Liver (tissue), 9 donors: ENCODE results near the gene PPL. TPM values are rescaled to one million over a fixed set of nuclear protein-coding genes. Genes with fewer than 3 reads are reported as not detected.

ENCODE experiments used
- DNase-seq: peaks from one replicate; pipeline ENCODE4 v3.0.0-alpha.2; 2017; ENCODE audit warnings: low spot score
- H3K27ac ChIP-seq, 2 donors: one replicate each; pipeline ENCODE4 v1.7.0; 2013; ENCODE audit warnings: inconsistent platforms in 2 of 2, low read length in 2 of 2, control low read depth in 1 of 2, low read depth in 1 of 2, mild to moderate bottlenecking in 1 of 2
- H3K27me3 ChIP-seq, 4 donors: one replicate each; pipeline versions ENCODE4 v1.6.1 to v1.7.0; 2013; ENCODE audit warnings: low read length in 3 of 4, inconsistent platforms in 1 of 4, mild to moderate bottlenecking in 1 of 4, moderate library complexity in 1 of 4; ENCODE audit not compliant: control insufficient read depth in 4 of 4, insufficient read depth in 4 of 4
- H3K36me3 ChIP-seq, 4 donors: one replicate each; pipeline versions ENCODE4 v1.6.1 to v1.7.0; 2013; ENCODE audit warnings: low read length in 3 of 4, mild to moderate bottlenecking in 3 of 4, low read depth in 1 of 4, moderate library complexity in 1 of 4; ENCODE audit not compliant: control insufficient read depth in 4 of 4, insufficient read depth in 3 of 4
- H3K4me1 ChIP-seq, 4 donors: one replicate each; pipeline versions ENCODE4 v1.6.1 to v1.7.0; 2013; ENCODE audit warnings: low read length in 3 of 4, mild to moderate bottlenecking in 3 of 4, moderate library complexity in 1 of 4; ENCODE audit not compliant: control insufficient read depth in 4 of 4, insufficient read depth in 4 of 4
- H3K4me3 ChIP-seq, 3 donors: one replicate each; pipeline versions ENCODE4 v1.6.1 to v1.7.0; 2013; ENCODE audit warnings: low read length in 3 of 3, control low read depth in 1 of 3, low read depth in 1 of 3, mild to moderate bottlenecking in 1 of 3
- H3K9ac ChIP-seq, 2 donors: one replicate each; pipeline ENCODE4 v1.7.0; 2013; ENCODE audit warnings: low read length in 2 of 2, mild to moderate bottlenecking in 2 of 2, moderate library complexity in 2 of 2, control low read depth in 1 of 2, low read depth in 1 of 2
- H3K9me3 ChIP-seq, 4 donors: one replicate each; pipeline versions ENCODE4 v1.6.1 to v1.7.0; 2013; ENCODE audit warnings: low read length in 3 of 4; ENCODE audit not compliant: control insufficient read depth in 4 of 4
- EGR1 ChIP-seq, 2 donors: IDR thresholded peaks; 2 replicates each; pipeline ENCODE4 v1.6.1; 2016 to 2018; ENCODE audit warnings: antibody characterized with exemption in 2 of 2, low read depth in 2 of 2
- FOXA1 ChIP-seq: IDR thresholded peaks from 2 replicates; pipeline ENCODE4 v1.6.1; 2016; ENCODE audit warnings: antibody characterized with exemption
- FOXA2 ChIP-seq: IDR thresholded peaks from 2 replicates; pipeline ENCODE4 v1.6.1; 2016; ENCODE audit warnings: antibody characterized with exemption
- GABPA ChIP-seq, 2 donors: IDR thresholded peaks in 1 of 2; conservative IDR thresholded peaks in 1 of 2; 2 replicates each; pipeline ENCODE4 v1.6.1; 2016; ENCODE audit warnings: antibody characterized with exemption in 2 of 2, mild to moderate bottlenecking in 1 of 2, moderate library complexity in 1 of 2
- HNF4A ChIP-seq, 2 donors: conservative IDR thresholded peaks; 2 replicates each; pipeline ENCODE4 v1.6.1; 2016; ENCODE audit warnings: antibody characterized with exemption in 2 of 2, mild to moderate bottlenecking in 2 of 2
- HNF4G ChIP-seq: IDR thresholded peaks from 2 replicates; pipeline ENCODE4 v1.6.1; 2016; ENCODE audit warnings: antibody characterized with exemption
- JUND ChIP-seq, 2 donors: IDR thresholded peaks; 2 replicates each; pipeline ENCODE4 v1.6.1; 2016; ENCODE audit warnings: antibody characterized with exemption in 2 of 2
- NR2F2 ChIP-seq: IDR thresholded peaks from 2 replicates; pipeline ENCODE4 v1.6.1; 2016; ENCODE audit warnings: antibody characterized with exemption
- RAD21 ChIP-seq, 2 donors: IDR thresholded peaks; 2 replicates each; pipeline ENCODE4 v1.6.1; 2016; ENCODE audit warnings: antibody characterized with exemption in 2 of 2, mild to moderate bottlenecking in 2 of 2
- RXRA ChIP-seq, 2 donors: IDR thresholded peaks; 2 replicates each; pipeline ENCODE4 v1.6.1; 2017 to 2018; ENCODE audit warnings: antibody characterized with exemption in 2 of 2, mild to moderate bottlenecking in 1 of 2
- SP1 ChIP-seq: IDR thresholded peaks from 2 replicates; pipeline ENCODE4 v1.6.1; 2018; ENCODE audit warnings: antibody characterized with exemption, mild to moderate bottlenecking
- TAF1 ChIP-seq: conservative IDR thresholded peaks from 2 replicates; pipeline ENCODE4 v1.6.1; 2016; ENCODE audit warnings: antibody characterized with exemption, mild to moderate bottlenecking
- YY1 ChIP-seq: IDR thresholded peaks from 2 replicates; pipeline ENCODE4 v1.6.1; 2016; ENCODE audit warnings: antibody characterized with exemption, mild to moderate bottlenecking
- WGBS: extraction: QIAGEN DNeasy Blood & Tissue Kit; methylation state at CpG from one replicate; pipeline ENCODE4 v1.1.7; 2013; 5-methylcytosine and 5-hydroxymethylcytosine counted together
- polyA plus RNA-seq, 2 donors: library from polyadenylated mRNA; stranded (reverse) in 1 of 2; unstranded in 1 of 2; fragments of 200-250 nt in 1 of 2; fragments of >200 nt in 1 of 2; fragmentation: Nextera tagmentation in 1 of 2; extraction: Ambion mirVana in 1 of 2; gene quantifications; one replicate each; pipeline versions ENCODE4 v1.2.1 to v1.2.3, GENCODE V29; 2013 to 2015
- total RNA-seq, 2 donors: library from RNA; depleted of rRNA; stranded (reverse); fragments of >200 nt; gene quantifications; one replicate each; pipeline ENCODE4 v1.2.3, GENCODE V29; 2014
- TF ChIP-seq, protein P1 (sequence below): IDR thresholded peaks from 2 replicates; pipeline ENCODE4 v1.6.1; 2016; ENCODE audit warnings: antibody characterized with exemption, mild to moderate bottlenecking
- TF ChIP-seq, protein P2 (sequence below): fragments of 150-350 bp; IDR thresholded peaks from 2 replicates; pipeline ENCODE4 v1.5.1; 2017; ENCODE audit warnings: improper control_type of control experiment, low read depth, low read length; ENCODE audit not compliant: missing input control
- TF ChIP-seq, protein P3 (sequence below): IDR thresholded peaks from 2 replicates; pipeline ENCODE4 v1.6.1; 2016; ENCODE audit warnings: antibody characterized with exemption
- TF ChIP-seq, protein P4 (sequence below): IDR thresholded peaks from 2 replicates; pipeline ENCODE4 v1.6.1; 2016; ENCODE audit warnings: antibody characterized with exemption
- TF ChIP-seq, protein P5 (sequence below): IDR thresholded peaks from 2 replicates; pipeline ENCODE4 v1.6.1; 2016; ENCODE audit warnings: antibody characterized with exemption
- donor health status: healthy.
- donor health status: healthy.
- donor health status: healthy.
- donor health status: healthy.
- donor health status: healthy.

The PPL gene
- total and polyA plus RNA-seq, 4 donors = 2.1 to 26.0 (median 6.1) TPM

DNA sequence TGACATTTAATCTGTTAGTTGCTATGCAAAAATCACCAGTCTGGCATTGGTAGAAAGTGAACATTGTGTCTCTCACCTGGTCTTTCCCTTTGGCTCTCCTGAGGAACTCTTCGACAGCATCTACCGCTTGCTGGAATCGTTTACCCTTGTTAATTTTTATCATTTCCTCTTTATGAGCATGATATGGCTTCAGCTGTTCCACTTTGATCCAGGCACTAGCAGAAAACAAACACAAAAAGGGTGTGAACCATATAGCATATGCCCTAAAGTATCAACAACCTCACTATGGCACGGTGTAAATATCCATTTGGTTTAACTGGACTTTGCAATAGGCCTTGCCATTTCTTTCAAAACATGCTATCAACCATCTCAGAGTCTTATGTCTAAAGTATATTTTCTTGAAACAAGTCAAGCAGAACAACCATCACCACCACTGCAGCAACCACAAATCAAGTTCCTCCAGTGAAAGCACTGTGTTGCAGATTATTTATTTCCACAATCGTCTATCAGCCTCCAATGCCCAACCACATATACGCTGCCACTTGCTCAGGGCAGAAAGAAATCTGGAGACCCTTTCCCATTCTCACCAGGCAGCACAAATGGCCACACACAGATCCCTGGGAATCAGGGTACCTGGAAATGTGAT, 104.1 kb downstream of the PPL start:
- peaks cover 16 to 55% (median 38%) of the 10 kb centered on the region in 4 donors for H3K36me3 ChIP-seq
- DNase-seq = no peak
- no peaks in the 10 kb centered on the region for H3K27me3 ChIP-seq
- H3K4me3 ChIP-seq = no peak overlapping the region
- no peak overlapping the region for H3K9ac ChIP-seq
- H3K27ac ChIP-seq = no peak overlapping the region
- TF ChIP-seq, protein P1, sequence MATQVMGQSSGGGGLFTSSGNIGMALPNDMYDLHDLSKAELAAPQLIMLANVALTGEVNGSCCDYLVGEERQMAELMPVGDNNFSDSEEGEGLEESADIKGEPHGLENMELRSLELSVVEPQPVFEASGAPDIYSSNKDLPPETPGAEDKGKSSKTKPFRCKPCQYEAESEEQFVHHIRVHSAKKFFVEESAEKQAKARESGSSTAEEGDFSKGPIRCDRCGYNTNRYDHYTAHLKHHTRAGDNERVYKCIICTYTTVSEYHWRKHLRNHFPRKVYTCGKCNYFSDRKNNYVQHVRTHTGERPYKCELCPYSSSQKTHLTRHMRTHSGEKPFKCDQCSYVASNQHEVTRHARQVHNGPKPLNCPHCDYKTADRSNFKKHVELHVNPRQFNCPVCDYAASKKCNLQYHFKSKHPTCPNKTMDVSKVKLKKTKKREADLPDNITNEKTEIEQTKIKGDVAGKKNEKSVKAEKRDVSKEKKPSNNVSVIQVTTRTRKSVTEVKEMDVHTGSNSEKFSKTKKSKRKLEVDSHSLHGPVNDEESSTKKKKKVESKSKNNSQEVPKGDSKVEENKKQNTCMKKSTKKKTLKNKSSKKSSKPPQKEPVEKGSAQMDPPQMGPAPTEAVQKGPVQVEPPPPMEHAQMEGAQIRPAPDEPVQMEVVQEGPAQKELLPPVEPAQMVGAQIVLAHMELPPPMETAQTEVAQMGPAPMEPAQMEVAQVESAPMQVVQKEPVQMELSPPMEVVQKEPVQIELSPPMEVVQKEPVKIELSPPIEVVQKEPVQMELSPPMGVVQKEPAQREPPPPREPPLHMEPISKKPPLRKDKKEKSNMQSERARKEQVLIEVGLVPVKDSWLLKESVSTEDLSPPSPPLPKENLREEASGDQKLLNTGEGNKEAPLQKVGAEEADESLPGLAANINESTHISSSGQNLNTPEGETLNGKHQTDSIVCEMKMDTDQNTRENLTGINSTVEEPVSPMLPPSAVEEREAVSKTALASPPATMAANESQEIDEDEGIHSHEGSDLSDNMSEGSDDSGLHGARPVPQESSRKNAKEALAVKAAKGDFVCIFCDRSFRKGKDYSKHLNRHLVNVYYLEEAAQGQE = no peak
- TF ChIP-seq TAF1 (no peak), NR2F2 (no peak), JUND (IDR thresholded peaks at IDR 0.05) (no peak), EGR1 (IDR thresholded peaks at IDR 0.05; ENCODE audit: low read depth in 2 of 2) (no peak), GABPA (IDR thresholded peaks at IDR 0.05 in 1 of 2, conservative IDR thresholded peaks at IDR 0.05 in 1 of 2) (no peak), FOXA2 (no peak), HNF4A (conservative IDR thresholded peaks at IDR 0.05) (no peak), YY1 (no peak), HNF4G (no peak), SP1 (no peak), FOXA1 (no peak), RXRA (IDR thresholded peaks at IDR 0.05) (no peak), RAD21 (IDR thresholded peaks at IDR 0.05) (no peak)
- TF ChIP-seq, protein P2, sequence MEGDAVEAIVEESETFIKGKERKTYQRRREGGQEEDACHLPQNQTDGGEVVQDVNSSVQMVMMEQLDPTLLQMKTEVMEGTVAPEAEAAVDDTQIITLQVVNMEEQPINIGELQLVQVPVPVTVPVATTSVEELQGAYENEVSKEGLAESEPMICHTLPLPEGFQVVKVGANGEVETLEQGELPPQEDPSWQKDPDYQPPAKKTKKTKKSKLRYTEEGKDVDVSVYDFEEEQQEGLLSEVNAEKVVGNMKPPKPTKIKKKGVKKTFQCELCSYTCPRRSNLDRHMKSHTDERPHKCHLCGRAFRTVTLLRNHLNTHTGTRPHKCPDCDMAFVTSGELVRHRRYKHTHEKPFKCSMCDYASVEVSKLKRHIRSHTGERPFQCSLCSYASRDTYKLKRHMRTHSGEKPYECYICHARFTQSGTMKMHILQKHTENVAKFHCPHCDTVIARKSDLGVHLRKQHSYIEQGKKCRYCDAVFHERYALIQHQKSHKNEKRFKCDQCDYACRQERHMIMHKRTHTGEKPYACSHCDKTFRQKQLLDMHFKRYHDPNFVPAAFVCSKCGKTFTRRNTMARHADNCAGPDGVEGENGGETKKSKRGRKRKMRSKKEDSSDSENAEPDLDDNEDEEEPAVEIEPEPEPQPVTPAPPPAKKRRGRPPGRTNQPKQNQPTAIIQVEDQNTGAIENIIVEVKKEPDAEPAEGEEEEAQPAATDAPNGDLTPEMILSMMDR = no peak
- TF ChIP-seq, protein P3, sequence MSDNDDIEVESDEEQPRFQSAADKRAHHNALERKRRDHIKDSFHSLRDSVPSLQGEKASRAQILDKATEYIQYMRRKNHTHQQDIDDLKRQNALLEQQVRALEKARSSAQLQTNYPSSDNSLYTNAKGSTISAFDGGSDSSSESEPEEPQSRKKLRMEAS = no peak
- TF ChIP-seq, protein P4, sequence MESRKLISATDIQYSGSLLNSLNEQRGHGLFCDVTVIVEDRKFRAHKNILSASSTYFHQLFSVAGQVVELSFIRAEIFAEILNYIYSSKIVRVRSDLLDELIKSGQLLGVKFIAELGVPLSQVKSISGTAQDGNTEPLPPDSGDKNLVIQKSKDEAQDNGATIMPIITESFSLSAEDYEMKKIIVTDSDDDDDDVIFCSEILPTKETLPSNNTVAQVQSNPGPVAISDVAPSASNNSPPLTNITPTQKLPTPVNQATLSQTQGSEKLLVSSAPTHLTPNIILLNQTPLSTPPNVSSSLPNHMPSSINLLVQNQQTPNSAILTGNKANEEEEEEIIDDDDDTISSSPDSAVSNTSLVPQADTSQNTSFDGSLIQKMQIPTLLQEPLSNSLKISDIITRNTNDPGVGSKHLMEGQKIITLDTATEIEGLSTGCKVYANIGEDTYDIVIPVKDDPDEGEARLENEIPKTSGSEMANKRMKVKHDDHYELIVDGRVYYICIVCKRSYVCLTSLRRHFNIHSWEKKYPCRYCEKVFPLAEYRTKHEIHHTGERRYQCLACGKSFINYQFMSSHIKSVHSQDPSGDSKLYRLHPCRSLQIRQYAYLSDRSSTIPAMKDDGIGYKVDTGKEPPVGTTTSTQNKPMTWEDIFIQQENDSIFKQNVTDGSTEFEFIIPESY = no peak
- TF ChIP-seq, protein P5, sequence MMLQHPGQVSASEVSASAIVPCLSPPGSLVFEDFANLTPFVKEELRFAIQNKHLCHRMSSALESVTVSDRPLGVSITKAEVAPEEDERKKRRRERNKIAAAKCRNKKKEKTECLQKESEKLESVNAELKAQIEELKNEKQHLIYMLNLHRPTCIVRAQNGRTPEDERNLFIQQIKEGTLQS = no peak
- WGBS = 85% methylated on average over 6 of the region's 6 CpGs
- no peaks in the 10 kb centered on the region for H3K4me1 ChIP-seq
- H3K9me3 ChIP-seq = no peaks in the 10 kb centered on the region

Other genes with a start within 250 kb of the PPL start
- 10 to 100 TPM; 22.4 to 40.3 TPM for gene NUDT16L1, start 243.6 kb downstream of the PPL start, total RNA-seq
- gene NUDT16L1, start 243.6 kb downstream of the PPL start, polyA plus RNA-seq = 10 to 100 TPM; 32.3 to 43.4 TPM
- gene ANKS3, start 202.9 kb downstream of the PPL start, total RNA-seq = 10 to 100 TPM in 1 of 2 donors, 1 to 10 TPM in 1; 4.1 to 14.0 TPM
- 1 to 10 TPM; 4.0 to 5.3 TPM for gene ANKS3, start 202.9 kb downstream of the PPL start, polyA plus RNA-seq
- gene DNAAF8, start 202.6 kb downstream of the PPL start, total RNA-seq = under 1 TPM; 0.42 to 0.70 TPM
- gene DNAAF8, start 202.6 kb downstream of the PPL start, polyA plus RNA-seq = under 1 TPM; 0.33 to 0.75 TPM
- gene ZNF500, start 170.0 kb downstream of the PPL start, total RNA-seq = 1 to 10 TPM; 5.9 to 7.4 TPM
- gene ZNF500, start 170.0 kb downstream of the PPL start, polyA plus RNA-seq = 1 to 10 TPM; 3.0 to 4.0 TPM
- gene SEPTIN12, start 148.8 kb downstream of the PPL start, total RNA-seq = not detected
- gene SEPTIN12, start 148.8 kb downstream of the PPL start, polyA plus RNA-seq = not detected
- gene SMIM22, start 141.8 kb downstream of the PPL start, total RNA-seq = 1 to 10 TPM in 1 of 2 donors, not detected in 1; 1.2 TPM
- under 1 TPM; 0.49 to 0.72 TPM for gene SMIM22, start 141.8 kb downstream of the PPL start, polyA plus RNA-seq
- 10 to 100 TPM; 14.0 to 28.1 TPM for gene ROGDI, start 134.5 kb downstream of the PPL start, total RNA-seq
- gene ROGDI, start 134.5 kb downstream of the PPL start, polyA plus RNA-seq = 10 to 100 TPM; 16.1 to 18.6 TPM
- 10 to 100 TPM; 43.7 to 50.2 TPM for gene GLYR1, start 89.9 kb downstream of the PPL start, total RNA-seq
- 10 to 100 TPM; 18.1 to 37.4 TPM for gene GLYR1, start 89.9 kb downstream of the PPL start, polyA plus RNA-seq
- gene UBN1, start 89.7 kb downstream of the PPL start, total RNA-seq = 10 to 100 TPM; 19.1 to 19.7 TPM
- gene UBN1, start 89.7 kb downstream of the PPL start, polyA plus RNA-seq = 1 to 10 TPM; 7.3 to 9.3 TPM
- gene SEC14L5, start 21.2 kb upstream of the PPL start, total RNA-seq = under 1 TPM; 0.17 to 0.65 TPM
- under 1 TPM; 0.03 to 0.07 TPM for gene SEC14L5, start 21.2 kb upstream of the PPL start, polyA plus RNA-seq
- 10 to 100 TPM; 11.7 to 13.4 TPM for gene NAGPA, start 96.8 kb upstream of the PPL start, total RNA-seq
- 1 to 10 TPM; 5.4 to 9.8 TPM for gene NAGPA, start 96.8 kb upstream of the PPL start, polyA plus RNA-seq
- gene C16orf89, start 128.8 kb upstream of the PPL start, total RNA-seq = under 1 TPM in 1 of 2 donors, not detected in 1; 0.25 TPM
- gene C16orf89, start 128.8 kb upstream of the PPL start, polyA plus RNA-seq = under 1 TPM in 1 of 2 donors, not detected in 1; 0.61 TPM
- 10 to 100 TPM; 18.9 to 25.4 TPM for gene ALG1, start 134.7 kb upstream of the PPL start, total RNA-seq
- gene ALG1, start 134.7 kb upstream of the PPL start, polyA plus RNA-seq = 10 to 100 TPM; 20.5 to 20.8 TPM
- 1 to 10 TPM; 4.2 to 6.0 TPM for gene EEF2KMT, start 160.6 kb upstream of the PPL start, total RNA-seq
- 10 to 100 TPM in 1 of 2 donors, 1 to 10 TPM in 1; 8.6 to 11.4 TPM for gene EEF2KMT, start 160.6 kb upstream of the PPL start, polyA plus RNA-seq